HS-27A (cell line): ENCODE measurements around the gene PLEKHM3.
"Not testable (repeated sequence)": the region's sequence is repeated elsewhere in the genome, so short reads cannot be mapped to it uniquely, and the experiment has no call there.

Experiments
- DNase-seq: peaks from one replicate; pipeline ENCODE4 v3.0.0-alpha.2; 2012; ENCODE audit warnings: low read depth, missing footprints

PLEKHM3 gene

GRCh38 chr2:208037564-208038487 lies 12.5 kb upstream of the PLEKHM3 start:
- DNase-seq: no peak

DNA sequence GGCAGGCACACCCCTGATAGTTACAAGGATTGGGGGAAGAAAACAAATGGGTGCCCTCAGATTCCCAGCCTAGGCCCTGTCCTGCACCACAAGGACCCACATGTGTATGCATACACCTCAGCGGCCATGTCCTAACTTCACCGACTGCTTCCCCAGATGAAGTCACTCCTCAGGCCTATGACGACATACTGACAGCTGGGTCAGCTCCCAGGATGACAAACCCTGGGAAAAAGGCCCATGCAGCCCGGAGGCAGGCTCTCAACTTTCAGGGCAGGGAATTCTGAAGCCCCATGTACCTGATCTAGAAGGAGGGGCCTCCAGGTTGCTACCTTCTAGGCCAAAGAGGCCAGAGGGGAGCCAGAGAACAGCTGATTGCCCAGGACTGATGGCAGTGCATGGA lies 11.0 kb upstream of the PLEKHM3 start:
- no peak for DNase-seq

GRCh38 chr2:208034503-208035140 lies 9.3 kb upstream of the PLEKHM3 start:
- DNase-seq: no peak

GRCh38 chr2:208033701-208034502 lies 8.6 kb upstream of the PLEKHM3 start:
- DNase-seq: no peak

GRCh38 chr2:208031608-208032019 lies 6.3 kb upstream of the PLEKHM3 start:
- no peak for DNase-seq

GRCh38 chr2:208025814-208026184 lies 472 bp upstream of the PLEKHM3 start:
- no peak for DNase-seq

GRCh38 chr2:208024091-208024490 lies 1.2 kb downstream of the PLEKHM3 start:
- no peak for DNase-seq

GRCh38 chr2:208020253-208020652 lies 5.1 kb downstream of the PLEKHM3 start:
- DNase-seq: no peak

GRCh38 chr2:208018124-208018712 lies 7.1 kb downstream of the PLEKHM3 start:
- not testable (repeated sequence) for DNase-seq

DNA sequence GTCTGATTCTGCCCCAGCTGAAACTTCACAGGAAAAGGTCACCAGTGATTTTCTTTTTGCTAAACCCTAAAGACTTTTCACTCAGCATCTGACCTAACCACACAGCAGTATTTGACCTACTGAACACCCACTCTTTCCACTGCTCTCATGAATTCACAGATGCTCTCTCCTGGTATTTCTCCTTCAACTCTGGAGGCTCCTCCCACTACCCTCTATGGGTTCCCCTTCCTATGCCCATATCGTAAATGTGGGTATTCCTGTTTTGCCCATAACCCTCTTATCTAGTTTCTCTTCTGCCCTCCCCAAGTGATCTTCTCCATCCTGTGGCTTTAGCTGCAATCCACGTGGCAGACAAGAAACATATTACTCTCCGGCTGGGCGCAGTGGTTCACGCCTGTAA lies 7.6 kb downstream of the PLEKHM3 start:
- DNase-seq: no peak

DNA sequence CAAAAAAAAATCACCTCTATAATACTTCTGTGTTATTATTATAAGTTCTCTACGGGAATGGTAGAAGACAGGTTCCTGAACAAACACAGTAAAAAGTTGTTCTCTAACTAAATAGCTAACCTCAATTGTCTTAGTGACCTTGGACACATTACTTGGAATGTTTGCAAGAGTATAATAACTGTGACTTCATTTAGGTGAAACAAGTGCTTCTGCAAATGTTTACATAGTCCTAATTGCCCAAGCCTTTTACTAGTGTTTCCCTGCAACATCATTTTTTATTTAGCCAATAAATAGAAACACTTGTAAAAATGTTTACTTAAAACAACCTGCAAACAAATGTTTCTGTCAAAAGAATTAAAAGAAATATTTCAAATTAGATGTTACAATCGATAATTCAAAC lies 9.9 kb downstream of the PLEKHM3 start:
- no peak for DNase-seq

DNA sequence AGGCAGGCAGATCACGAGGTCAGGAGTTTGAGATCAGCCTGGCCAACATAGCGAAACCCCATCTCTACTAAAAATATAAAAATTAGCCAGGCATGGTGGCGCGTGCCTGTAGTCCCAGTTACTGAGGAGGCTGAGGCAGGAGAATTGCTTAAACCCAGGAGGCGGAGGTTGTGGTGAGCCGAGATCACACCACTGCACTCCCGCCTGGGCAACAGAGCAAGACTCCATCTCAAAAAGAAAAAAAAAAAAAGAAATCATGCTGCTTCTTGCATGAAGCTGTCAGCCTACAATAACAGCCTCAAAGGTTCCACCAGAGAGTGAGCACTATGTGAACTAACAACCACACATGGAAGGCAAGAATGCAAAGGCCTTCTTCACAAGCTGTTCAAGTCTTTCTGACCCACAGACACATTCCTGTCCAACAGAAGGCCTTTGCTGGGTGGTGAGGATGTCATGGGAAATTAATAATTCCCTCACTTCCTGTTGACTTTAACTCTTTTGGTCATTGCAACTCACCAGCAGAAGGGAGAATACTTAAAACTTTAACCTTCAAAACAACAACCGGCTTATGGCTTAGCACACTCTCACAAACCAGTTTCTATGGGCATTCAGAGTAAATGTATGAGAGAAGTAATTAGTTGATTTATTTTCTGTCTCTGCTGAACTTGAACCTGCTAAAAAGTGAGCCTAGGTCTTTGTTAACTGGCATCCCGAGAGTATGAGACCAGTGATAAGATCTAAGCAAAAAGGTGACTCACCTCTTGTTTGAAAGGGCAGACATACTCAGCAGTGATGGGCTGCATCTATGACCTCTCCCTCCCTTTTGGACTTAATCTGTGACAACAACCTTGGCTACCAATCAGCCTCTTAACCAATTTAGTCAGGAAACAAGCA lies 11.8 kb downstream of the PLEKHM3 start:
- no peak for DNase-seq

- DNase-seq: no peak
These were observed 12.9 kb downstream of the PLEKHM3 start for GRCh38 chr2:208012449-208012848.

DNA sequence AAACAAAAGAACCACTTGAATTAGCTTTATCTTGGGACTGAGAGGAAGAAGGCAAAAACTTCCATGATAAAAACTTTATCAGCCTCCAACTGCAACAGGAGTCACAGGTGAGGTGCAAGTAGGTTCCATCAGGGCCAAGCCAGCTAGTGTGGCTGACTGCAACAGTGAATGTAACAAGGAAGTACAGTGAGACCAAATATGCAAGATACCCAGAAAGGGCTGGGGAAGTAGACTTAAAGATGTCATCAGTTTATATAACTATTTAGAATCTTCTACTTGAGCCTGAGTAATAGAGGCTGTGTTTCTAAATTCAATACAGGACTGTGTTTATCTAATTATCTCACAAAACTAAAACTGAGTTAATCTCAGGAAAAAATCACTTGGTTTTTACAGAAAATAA lies 14.8 kb downstream of the PLEKHM3 start:
- DNase-seq: no peak

DNA sequence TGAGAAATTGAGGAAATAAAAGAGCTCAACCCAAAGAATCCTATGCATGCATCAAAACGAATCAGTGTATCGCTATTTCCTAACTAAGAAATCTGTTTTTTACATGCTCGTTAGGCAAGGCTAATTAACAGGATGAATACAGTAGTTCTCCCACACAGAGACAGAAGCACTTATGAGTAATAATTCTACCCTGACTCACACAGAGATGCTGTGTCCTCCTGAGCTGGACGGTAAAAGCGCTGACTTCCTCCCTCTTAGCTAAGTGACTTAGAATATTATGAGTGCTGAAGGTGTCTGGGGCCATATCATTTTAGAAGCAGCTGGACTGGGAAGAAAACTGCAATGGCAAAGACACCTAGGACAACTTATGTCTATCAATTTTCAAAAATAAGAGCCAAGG lies 18.5 kb downstream of the PLEKHM3 start:
- no peak for DNase-seq

GRCh38 chr2:208006337-208006736 lies 19.0 kb downstream of the PLEKHM3 start:
- DNase-seq: no peak

- no peak for DNase-seq
These were observed 23.4 kb downstream of the PLEKHM3 start for GRCh38 chr2:208001924-208002323.

DNA sequence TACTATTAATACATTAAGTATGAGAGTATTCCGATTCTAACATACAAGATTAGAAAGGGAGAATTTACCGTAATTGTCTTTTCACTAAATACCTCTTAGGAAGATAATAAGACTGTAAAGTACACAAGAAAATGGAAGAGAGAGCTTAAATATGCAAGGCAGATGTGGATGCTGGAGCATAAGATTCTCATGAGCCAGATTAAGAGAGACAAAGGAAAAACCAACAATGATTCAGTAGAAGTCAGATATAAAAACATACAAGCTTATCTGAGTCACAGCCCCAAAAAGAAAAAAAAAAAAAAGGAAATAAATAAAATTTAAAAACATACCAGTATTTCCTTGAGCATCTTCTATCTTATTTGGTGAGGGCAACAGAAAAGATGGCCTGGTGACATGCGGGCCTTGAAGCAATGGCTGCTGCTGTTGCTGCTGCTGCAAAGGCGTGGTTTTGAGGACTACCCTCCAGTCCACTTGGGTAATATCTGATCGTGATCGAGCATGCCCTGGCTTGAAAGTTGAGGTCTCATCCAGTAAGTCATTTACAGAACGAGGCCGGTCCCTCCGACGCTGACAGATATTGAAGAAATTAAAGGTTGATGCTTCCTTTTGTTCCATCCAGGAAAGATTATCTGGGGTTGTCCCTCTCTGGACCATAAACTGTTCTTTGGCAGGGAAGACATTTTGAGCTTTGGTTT lies 24.5 kb downstream of the PLEKHM3 start:
- DNase-seq: no peak

DNA sequence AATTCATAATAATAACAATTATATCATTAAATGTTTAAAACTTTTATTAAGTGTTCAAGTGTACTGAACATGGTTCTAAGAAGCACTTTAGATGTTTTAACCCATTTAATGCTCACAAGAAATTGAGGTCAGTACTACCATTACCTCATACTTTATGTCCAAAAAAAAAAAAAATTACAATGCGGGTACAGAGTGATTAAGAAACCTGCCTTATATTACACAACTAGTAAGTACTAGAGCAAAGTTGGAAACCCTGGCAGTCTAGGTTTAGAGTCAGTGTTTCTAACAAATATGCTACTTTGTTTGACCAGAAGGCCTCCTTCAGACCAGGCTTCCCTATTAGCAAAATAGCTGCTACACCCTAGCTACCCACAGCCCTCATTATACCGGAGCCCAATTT lies 28.5 kb downstream of the PLEKHM3 start:
- DNase-seq: no peak

- no peak for DNase-seq
These were observed 29.4 kb downstream of the PLEKHM3 start for GRCh38 chr2:207995887-207996286.
